ENCODE results near the gene PAPPA. TPM values are rescaled to one million over a fixed set of nuclear protein-coding genes. Genes with fewer than 3 reads are reported as not detected.

The PAPPA gene
- total RNA-seq, 2 donors from 2014 or later, result 1.8 to 5.7 TPM

GRCh38 chr9:116411506-116411905 lies 257.9 kb downstream of the PAPPA start:
- no peaks in the 10 kb centered on the region for H3K4me1 ChIP-seq
- no peak for TF ChIP-seq CTCF (IDR thresholded peaks at IDR 0.05)
- no peaks in the 10 kb centered on the region for H3K36me3 ChIP-seq
- DNase-seq (ENCODE audit: low spot score), result no peak
- H3K27me3 ChIP-seq, result no peaks in the 10 kb centered on the region
- no peak overlapping the region for H3K27ac ChIP-seq
- H3K4me3 ChIP-seq, result no peak overlapping the region
- no peaks in the 10 kb centered on the region for H3K9me3 ChIP-seq

- Histone ChIP-seq H3K36me3 (no peaks in the 10 kb centered on the region), H3K27me3 (no peaks in the 10 kb centered on the region), H3K9me3 (no peaks in the 10 kb centered on the region), H3K4me3 (no peak overlapping the region), H3K4me1 (no peaks in the 10 kb centered on the region), H3K27ac (no peak overlapping the region)
- no peak for DNase-seq (ENCODE audit: low spot score)
- no peak for TF ChIP-seq CTCF (IDR thresholded peaks at IDR 0.05)
These were observed 260.8 kb downstream of the PAPPA start for GRCh38 chr9:116414374-116414773.

GRCh38 chr9:116416421-116416820 lies 262.8 kb downstream of the PAPPA start:
- H3K4me1 ChIP-seq, result no peaks in the 10 kb centered on the region
- H3K9me3 ChIP-seq, result no peaks in the 10 kb centered on the region
- TF ChIP-seq CTCF (IDR thresholded peaks at IDR 0.05), result no peak
- H3K36me3 ChIP-seq, result no peaks in the 10 kb centered on the region
- H3K27ac ChIP-seq, result no peak overlapping the region
- no peak for DNase-seq (ENCODE audit: low spot score)
- no peak overlapping the region for H3K4me3 ChIP-seq
- no peaks in the 10 kb centered on the region for H3K27me3 ChIP-seq

GRCh38 chr9:116417464-116417863 lies 263.9 kb downstream of the PAPPA start:
- TF ChIP-seq CTCF (IDR thresholded peaks at IDR 0.05), result no peak
- Histone ChIP-seq H3K27me3 (no peaks in the 10 kb centered on the region), H3K4me1 (no peaks in the 10 kb centered on the region), H3K9me3 (no peaks in the 10 kb centered on the region), H3K4me3 (no peak overlapping the region), H3K27ac (no peak overlapping the region), H3K36me3 (no peaks in the 10 kb centered on the region)
- no peak for DNase-seq (ENCODE audit: low spot score)

GRCh38 chr9:116419181-116419580 lies 265.6 kb downstream of the PAPPA start:
- no peak overlapping the region for H3K4me3 ChIP-seq
- H3K27me3 ChIP-seq, result no peaks in the 10 kb centered on the region
- H3K9me3 ChIP-seq, result no peaks in the 10 kb centered on the region
- no peak for TF ChIP-seq CTCF (IDR thresholded peaks at IDR 0.05)
- DNase-seq (ENCODE audit: low spot score), result no peak
- no peaks in the 10 kb centered on the region for H3K4me1 ChIP-seq
- H3K27ac ChIP-seq, result no peak overlapping the region
- H3K36me3 ChIP-seq, result no peaks in the 10 kb centered on the region

- TF ChIP-seq CTCF (IDR thresholded peaks at IDR 0.05), result no peak
- Histone ChIP-seq H3K4me3 (no peak overlapping the region), H3K4me1 (no peaks in the 10 kb centered on the region), H3K9me3 (no peaks in the 10 kb centered on the region), H3K27me3 (no peaks in the 10 kb centered on the region), H3K27ac (no peak overlapping the region), H3K36me3 (no peaks in the 10 kb centered on the region)
- DNase-seq (ENCODE audit: low spot score), result no peak
These were observed 267.5 kb downstream of the PAPPA start for GRCh38 chr9:116420993-116421538.
